ENCODE results near the gene NRARP.
A peak's percentile ranks its signal among the peaks of the same experiment; 100 is the strongest.
"Not testable (repeated sequence)": the region's sequence is repeated elsewhere in the genome, so short reads cannot be mapped to it uniquely, and the experiment has no call there.

NRARP gene

DNA sequence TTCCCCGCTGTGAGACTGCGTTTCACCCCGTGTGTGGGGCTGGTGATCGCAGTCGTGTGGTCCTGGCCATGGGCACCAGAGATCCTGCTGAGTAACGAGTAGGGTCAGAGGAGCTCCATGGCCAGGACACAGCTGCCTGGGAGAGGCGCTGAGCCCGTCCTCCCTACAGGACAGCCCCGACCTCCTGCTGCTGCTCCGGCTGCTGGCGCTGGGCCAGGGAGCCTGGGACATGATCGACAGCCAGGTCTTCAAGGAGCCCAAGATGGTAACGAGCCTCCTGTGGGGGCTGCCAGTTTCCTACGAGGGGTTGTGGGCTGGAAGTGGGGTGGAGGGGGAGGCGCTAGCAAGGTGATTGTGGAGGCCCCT is 35.9 kb downstream of the NRARP start:
- no peak for DNase-seq (ENCODE audit: low read depth)
- no peak overlapping the region for H3K4me3 ChIP-seq (ENCODE audit: low read length)
- TF ChIP-seq, protein P1, sequence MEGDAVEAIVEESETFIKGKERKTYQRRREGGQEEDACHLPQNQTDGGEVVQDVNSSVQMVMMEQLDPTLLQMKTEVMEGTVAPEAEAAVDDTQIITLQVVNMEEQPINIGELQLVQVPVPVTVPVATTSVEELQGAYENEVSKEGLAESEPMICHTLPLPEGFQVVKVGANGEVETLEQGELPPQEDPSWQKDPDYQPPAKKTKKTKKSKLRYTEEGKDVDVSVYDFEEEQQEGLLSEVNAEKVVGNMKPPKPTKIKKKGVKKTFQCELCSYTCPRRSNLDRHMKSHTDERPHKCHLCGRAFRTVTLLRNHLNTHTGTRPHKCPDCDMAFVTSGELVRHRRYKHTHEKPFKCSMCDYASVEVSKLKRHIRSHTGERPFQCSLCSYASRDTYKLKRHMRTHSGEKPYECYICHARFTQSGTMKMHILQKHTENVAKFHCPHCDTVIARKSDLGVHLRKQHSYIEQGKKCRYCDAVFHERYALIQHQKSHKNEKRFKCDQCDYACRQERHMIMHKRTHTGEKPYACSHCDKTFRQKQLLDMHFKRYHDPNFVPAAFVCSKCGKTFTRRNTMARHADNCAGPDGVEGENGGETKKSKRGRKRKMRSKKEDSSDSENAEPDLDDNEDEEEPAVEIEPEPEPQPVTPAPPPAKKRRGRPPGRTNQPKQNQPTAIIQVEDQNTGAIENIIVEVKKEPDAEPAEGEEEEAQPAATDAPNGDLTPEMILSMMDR (IDR thresholded peaks at IDR 0.05; ENCODE audit: insufficient read depth, low read depth, low read length, missing control alignments) = no peak

DNA sequence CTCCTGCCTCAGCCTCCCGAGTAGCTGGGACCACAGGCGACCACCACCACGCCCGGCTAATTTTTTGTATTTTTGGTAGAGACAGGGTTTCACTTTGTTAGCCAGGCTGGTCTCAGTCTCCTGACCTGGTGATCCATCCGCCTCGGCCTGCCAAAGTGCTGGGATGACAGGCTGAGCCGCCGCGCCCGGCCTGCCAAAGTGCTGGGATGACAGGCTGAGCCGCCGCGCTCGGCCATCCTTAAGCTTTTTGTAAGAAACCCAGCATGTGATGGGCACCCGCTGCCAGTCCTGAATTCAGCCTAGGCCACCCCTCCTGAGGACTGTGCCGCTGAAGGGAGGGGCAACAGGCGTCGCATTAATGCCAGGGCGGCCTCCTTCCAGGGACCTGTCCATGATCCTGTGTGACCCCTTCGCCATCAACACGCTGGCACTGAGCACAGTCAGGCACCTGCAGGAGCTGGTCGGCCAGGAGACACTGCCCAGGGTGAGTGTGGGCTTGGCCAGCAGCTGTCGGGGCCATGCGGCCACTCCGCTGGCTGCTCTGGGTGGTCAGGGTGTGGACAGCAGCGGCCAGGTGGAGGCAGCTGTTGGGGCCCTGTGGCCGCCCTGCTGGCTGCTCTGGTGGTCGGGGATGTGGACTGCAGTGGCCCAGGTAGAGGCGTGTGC is 36.4 kb downstream of the NRARP start:
- no peak for DNase-seq (ENCODE audit: low read depth)
- H3K4me3 ChIP-seq (ENCODE audit: low read length) = no peak overlapping the region
- TF ChIP-seq, protein P1 (IDR thresholded peaks at IDR 0.05; ENCODE audit: insufficient read depth, low read depth, low read length, missing control alignments) = no peak

DNA sequence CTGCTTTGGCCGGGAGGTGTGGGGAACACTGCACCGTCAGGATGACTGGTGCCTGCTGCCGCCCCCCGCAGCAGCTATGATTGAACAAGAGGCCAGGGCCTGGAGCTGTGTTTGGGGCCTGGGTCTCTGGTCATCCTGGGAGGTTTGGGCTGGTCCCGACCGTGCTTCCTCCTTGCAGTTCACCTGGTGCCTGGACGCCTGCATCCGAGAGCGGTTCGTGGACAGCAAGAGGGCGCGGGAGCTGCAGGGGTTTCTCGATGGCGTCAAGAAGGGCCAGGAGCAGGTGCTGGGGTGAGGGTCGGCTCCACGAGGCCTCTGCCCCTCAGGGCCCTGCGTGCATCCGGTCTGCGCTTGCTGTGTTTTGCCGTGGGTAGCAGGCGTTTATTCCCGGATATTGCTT is 38.0 kb downstream of the NRARP start:
- no peak overlapping the region for H3K4me3 ChIP-seq (ENCODE audit: low read length)
- TF ChIP-seq, protein P1 (IDR thresholded peaks at IDR 0.05; ENCODE audit: insufficient read depth, low read depth, low read length, missing control alignments) = no peak
- DNase-seq (ENCODE audit: low read depth) = no peak

DNA sequence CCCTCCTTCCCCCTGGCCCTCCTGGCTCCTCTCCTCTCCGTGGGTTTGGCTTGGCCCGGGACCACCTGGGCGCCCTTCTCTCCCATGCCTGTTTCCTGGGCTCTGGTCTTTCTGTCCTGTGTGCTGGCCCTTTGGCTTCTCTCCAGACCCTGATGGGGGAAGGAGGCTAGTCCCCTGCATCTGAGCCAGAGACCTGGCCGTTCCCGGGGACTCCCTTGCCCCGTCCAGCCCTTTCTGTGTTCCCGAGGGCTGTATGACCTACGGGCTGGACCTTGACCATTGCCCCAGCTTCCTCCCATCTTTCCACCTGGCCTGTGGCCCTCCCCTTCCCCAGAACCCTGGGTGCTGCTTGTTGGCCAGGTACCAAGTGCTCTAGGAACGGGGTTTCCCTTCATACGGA is 38.6 kb downstream of the NRARP start:
- H3K4me3 ChIP-seq (ENCODE audit: low read length) = no peak overlapping the region
- TF ChIP-seq, protein P1 (IDR thresholded peaks at IDR 0.05; ENCODE audit: insufficient read depth, low read depth, low read length, missing control alignments) = no peak
- DNase-seq (ENCODE audit: low read depth) = no peak

DNA sequence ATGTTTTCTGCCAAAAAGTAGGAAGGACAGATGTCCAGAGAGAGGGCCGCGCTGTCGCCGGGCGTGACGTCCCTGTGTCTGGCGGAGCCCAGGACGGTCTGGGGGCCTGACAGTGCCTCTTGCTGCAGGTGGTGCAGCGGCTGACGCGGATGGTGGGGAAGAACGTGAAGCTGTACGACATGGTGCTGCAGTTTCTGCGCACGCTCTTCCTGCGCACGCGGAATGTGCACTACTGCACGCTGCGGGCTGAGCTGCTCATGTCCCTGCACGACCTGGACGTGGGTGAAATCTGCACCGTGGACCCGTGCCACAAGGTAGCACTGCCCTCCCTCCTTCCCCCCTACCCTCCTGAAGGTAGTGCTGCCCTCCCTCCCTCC is 39.2 kb downstream of the NRARP start:
- no peak for DNase-seq (ENCODE audit: low read depth)
- no peak overlapping the region for H3K4me3 ChIP-seq (ENCODE audit: low read length)
- TF ChIP-seq, protein P1 (IDR thresholded peaks at IDR 0.05; ENCODE audit: insufficient read depth, low read depth, low read length, missing control alignments) = no peak

DNA sequence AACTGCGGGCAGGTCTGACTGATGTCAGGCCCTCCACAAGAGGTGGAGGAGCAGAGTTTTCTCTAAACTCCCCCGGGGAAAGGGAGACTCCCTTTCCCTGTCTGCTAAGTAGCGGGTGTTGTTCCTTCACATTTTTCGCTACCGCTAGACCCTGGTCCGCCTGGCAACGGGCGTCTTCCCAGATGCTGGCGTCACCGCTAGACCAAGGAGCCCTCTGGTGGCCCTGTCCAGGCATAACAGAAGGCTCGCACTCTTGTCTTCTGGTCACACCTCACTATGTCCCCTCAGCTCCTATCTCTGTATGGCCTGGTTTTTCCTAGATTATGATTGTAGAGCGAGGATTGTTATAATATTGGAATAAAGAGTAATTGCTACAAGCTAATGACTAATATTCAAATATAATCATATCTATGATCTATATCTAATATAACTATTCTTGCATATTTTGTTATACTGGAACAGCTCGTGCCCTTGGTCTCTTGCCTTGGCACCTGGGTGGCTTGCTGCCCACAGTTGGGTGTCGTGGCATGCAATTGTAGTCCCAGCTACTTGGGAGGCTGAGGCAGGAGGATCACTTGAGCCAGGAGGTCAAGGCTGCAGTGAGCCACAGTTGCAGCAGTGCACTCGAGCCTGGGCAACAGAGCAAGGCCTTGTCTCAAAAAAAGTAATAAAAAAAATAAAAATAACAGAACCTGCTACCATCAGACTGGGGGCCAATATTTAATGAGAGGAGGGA is 39.7 kb downstream of the NRARP start:
- TF ChIP-seq, protein P1 (IDR thresholded peaks at IDR 0.05; ENCODE audit: insufficient read depth, low read depth, low read length, missing control alignments) = peak; percentile 50
- not testable (repeated sequence) for H3K4me3 ChIP-seq (ENCODE audit: low read length); DNase-seq (ENCODE audit: low read depth)

DNA sequence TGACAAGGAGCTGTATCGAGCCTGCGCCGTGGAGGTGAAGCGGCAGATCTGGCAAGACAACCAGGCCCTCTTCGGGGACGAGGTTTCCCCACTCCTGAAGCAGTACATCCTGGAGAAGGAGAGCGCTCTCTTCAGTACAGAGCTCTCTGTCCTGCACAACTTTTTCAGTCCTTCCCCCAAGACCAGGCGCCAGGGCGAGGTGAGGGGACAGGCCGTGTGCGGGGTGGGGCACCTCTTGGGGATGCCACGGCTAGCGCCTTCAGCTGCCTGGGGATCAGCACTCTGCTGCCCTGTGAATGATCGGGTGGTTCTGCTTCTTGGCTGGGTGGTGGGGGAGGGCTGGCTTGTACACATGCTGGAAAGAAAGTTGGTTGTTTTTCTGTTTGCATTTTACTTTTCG is 45.2 kb downstream of the NRARP start:
- TF ChIP-seq, protein P1 (IDR thresholded peaks at IDR 0.05; ENCODE audit: insufficient read depth, low read depth, low read length, missing control alignments) = no peak
- DNase-seq (ENCODE audit: low read depth) = no peak
- H3K4me3 ChIP-seq (ENCODE audit: low read length) = peak overlapping the region; percentile 89
